ENCODE measurements around the gene LPIN1. TPM values are rescaled to one million over a fixed set of nuclear protein-coding genes. Genes with fewer than 3 reads are reported as not detected.
"Not testable (repeated sequence)": the region's sequence is repeated elsewhere in the genome, so short reads cannot be mapped to it uniquely, and the experiment has no call there.

LPIN1 gene
- total RNA-seq, 1 donor from 2014 or later, result 18.3 TPM

DNA sequence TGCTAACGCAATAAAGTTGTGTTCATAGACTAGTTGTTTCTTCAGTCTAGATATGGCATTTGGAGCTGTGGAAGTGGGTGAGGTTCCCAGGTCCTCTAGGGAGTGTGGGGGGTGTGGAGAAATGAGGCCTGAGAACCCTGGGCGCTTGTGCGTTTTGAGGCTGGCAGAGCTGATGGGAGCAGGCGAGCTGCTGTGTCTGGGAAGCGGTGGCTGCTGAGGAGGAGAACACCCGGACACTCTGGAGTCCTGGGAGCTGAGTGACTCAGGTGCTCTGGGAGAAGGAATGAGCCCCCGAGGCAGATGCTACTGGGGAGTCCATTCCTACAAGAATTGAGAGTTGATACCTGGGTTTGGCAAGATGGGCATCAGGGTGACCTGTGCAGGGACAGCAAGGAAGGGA, 67.5 kb downstream of the LPIN1 start:
- Mint-ChIP-seq H3K9me3 (ENCODE audit: low read depth) (no peaks in the 10 kb centered on the region), H3K27ac (no peak overlapping the region), H3K36me3 (ENCODE audit: insufficient read depth) (peaks cover 17% of the 10 kb centered on the region)

DNA sequence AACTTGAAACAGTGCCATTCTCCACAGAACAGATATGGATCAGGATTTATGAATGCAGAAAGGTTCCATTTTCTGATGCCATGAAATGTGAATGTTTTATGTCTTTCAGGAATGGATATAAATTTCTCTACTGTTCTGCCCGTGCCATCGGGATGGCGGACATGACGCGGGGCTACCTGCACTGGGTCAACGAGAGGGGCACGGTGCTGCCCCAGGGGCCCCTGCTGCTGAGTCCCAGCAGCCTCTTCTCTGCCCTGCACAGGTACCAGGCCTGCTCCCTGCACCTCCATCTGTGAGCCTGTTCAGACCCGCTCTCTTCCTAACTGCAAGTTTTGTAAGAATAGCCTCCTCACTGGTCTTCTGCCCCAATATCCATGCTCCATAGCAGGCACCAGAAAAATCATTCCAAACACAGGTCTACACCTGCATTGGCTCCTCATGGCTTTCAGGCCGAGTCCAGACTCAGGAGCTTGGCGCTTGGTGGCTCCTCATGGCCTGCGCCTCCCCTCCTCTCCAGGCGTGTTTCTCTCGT, 68.6 kb downstream of the LPIN1 start:
- TF ChIP-seq, protein P1, sequence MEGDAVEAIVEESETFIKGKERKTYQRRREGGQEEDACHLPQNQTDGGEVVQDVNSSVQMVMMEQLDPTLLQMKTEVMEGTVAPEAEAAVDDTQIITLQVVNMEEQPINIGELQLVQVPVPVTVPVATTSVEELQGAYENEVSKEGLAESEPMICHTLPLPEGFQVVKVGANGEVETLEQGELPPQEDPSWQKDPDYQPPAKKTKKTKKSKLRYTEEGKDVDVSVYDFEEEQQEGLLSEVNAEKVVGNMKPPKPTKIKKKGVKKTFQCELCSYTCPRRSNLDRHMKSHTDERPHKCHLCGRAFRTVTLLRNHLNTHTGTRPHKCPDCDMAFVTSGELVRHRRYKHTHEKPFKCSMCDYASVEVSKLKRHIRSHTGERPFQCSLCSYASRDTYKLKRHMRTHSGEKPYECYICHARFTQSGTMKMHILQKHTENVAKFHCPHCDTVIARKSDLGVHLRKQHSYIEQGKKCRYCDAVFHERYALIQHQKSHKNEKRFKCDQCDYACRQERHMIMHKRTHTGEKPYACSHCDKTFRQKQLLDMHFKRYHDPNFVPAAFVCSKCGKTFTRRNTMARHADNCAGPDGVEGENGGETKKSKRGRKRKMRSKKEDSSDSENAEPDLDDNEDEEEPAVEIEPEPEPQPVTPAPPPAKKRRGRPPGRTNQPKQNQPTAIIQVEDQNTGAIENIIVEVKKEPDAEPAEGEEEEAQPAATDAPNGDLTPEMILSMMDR (IDR thresholded peaks at IDR 0.05; ENCODE audit: unreplicated experiment), result no peak
- no peaks in the 10 kb centered on the region for H3K27me3 Mint-ChIP-seq
- no peak overlapping the region for H3K4me3 Mint-ChIP-seq (ENCODE audit: low read depth)
- no peak for DNase-seq (ENCODE audit: low spot score, unreplicated experiment)
- H3K27ac Mint-ChIP-seq, result no peak overlapping the region
- peaks cover 21% of the 10 kb centered on the region for H3K36me3 Mint-ChIP-seq (ENCODE audit: insufficient read depth)
- no peaks in the 10 kb centered on the region for H3K9me3 Mint-ChIP-seq (ENCODE audit: low read depth)
- peaks cover 3% of the 10 kb centered on the region for H3K4me1 Mint-ChIP-seq (ENCODE audit: low read depth)

More for the DNA sequence above, 67.5 kb downstream of the LPIN1 start:
- no peaks in the 10 kb centered on the region for H3K27me3 Mint-ChIP-seq
- H3K4me3 Mint-ChIP-seq (ENCODE audit: low read depth), result no peak overlapping the region
- no peak for DNase-seq (ENCODE audit: low spot score, unreplicated experiment)
- TF ChIP-seq, protein P1 (IDR thresholded peaks at IDR 0.05; ENCODE audit: unreplicated experiment), result no peak
- no peaks in the 10 kb centered on the region for H3K4me1 Mint-ChIP-seq (ENCODE audit: low read depth)

DNA sequence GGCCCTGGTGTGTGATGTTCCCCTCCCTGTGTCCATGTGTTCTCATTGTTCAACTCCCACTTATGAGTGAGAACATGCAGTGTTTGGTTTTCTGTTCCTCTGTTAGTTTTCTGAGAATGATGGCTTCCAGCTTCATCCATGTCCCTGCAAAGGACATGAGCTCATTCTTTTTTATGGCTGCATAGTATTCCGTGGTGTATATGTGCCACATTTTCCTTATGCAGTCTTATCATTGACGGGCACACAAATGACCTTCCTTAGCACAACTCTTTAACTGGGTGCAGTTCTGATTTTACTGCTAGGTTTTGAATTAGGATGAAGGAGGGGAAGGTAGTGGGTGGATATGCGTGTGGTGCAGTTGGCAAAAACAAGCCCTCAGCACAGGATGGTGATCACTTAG, 70.5 kb downstream of the LPIN1 start:
- not testable (repeated sequence) for H3K27ac Mint-ChIP-seq; H3K9me3 Mint-ChIP-seq (ENCODE audit: low read depth); H3K4me3 Mint-ChIP-seq (ENCODE audit: low read depth); H3K27me3 Mint-ChIP-seq; DNase-seq (ENCODE audit: low spot score, unreplicated experiment); H3K4me1 Mint-ChIP-seq (ENCODE audit: low read depth)
- peaks cover 22% of the 10 kb centered on the region for H3K36me3 Mint-ChIP-seq (ENCODE audit: insufficient read depth)

DNA sequence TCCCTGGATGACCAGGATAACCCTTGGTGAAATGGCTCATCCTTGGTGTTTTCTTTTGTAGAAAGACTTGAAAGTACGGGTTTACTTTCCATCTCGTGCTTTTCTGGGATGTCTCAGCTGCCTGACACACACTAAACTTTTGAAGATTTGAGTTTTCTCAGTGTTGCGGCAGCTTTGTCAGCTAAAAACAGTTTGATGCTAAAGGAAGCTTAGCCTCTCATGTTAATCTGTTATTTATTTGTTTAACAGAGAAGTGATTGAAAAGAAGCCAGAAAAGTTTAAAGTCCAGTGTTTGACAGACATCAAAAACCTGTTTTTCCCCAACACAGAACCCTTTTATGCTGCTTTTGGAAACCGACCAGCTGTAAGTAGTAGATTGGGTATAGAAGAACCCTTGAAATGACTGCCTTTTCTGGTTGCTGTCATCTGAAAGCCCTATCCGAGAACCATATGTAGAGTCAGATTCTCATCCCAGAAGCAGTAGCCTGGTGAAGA, 72.8 kb downstream of the LPIN1 start:
- Mint-ChIP-seq H3K9me3 (ENCODE audit: low read depth) (no peaks in the 10 kb centered on the region), H3K4me3 (ENCODE audit: low read depth) (no peak overlapping the region), H3K36me3 (ENCODE audit: insufficient read depth) (peaks cover 33% of the 10 kb centered on the region), H3K27ac (no peak overlapping the region), H3K4me1 (ENCODE audit: low read depth) (peaks cover 3% of the 10 kb centered on the region), H3K27me3 (no peaks in the 10 kb centered on the region)
- DNase-seq (ENCODE audit: low spot score, unreplicated experiment), result no peak
- TF ChIP-seq, protein P1 (IDR thresholded peaks at IDR 0.05; ENCODE audit: unreplicated experiment), result no peak

DNA sequence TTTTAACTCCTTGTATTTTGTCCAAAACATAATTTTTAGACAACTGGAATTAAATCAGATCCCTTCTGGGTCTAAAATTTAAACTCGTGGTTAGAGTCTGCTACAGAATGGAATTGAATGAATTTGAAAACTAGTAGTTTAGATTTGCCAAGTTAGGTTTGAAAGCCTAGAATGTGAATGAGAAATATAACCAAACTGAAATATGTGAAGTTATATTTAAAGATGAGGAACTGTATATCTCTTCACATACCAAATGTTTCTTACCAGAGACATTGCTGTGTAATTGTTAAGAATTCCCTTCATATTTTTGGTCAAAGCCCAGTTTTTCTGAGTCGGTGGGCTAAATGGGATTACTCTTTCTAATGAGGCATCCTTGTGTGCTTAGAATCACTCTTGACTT, 74.2 kb downstream of the LPIN1 start:
- Mint-ChIP-seq H3K27me3 (no peaks in the 10 kb centered on the region), H3K27ac (no peak overlapping the region), H3K36me3 (ENCODE audit: insufficient read depth) (peaks cover 34% of the 10 kb centered on the region), H3K4me1 (ENCODE audit: low read depth) (peaks cover 3% of the 10 kb centered on the region), H3K4me3 (ENCODE audit: low read depth) (no peak overlapping the region), H3K9me3 (ENCODE audit: low read depth) (no peaks in the 10 kb centered on the region)
- DNase-seq (ENCODE audit: low spot score, unreplicated experiment), result no peak
- TF ChIP-seq, protein P1 (IDR thresholded peaks at IDR 0.05; ENCODE audit: unreplicated experiment), result no peak

DNA sequence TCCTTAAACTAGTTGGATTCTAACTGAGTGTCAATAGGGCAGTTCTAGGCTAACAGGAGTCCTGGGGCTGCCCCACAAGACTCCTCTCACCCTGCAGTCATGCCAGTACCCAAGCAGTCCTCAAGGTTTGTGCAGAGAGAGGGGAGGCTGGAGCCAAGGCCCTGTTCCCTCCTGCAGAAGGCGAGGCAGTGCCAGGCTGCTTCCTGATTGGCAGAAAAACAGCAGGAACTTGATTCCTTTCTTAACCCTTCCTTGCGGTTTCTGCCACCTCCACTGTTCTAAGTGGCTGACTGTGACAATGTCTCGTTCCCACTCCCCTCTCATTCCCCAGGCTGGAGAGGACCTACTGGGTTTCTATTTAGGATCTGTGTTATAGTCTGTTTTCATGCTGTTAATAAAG, 75.3 kb downstream of the LPIN1 start:
- Mint-ChIP-seq H3K4me1 (ENCODE audit: low read depth) (peaks cover 3% of the 10 kb centered on the region), H3K27me3 (no peaks in the 10 kb centered on the region), H3K9me3 (ENCODE audit: low read depth) (no peaks in the 10 kb centered on the region), H3K4me3 (ENCODE audit: low read depth) (no peak overlapping the region), H3K36me3 (ENCODE audit: insufficient read depth) (peaks cover 31% of the 10 kb centered on the region), H3K27ac (no peak overlapping the region)
- DNase-seq (ENCODE audit: low spot score, unreplicated experiment), result no peak
- TF ChIP-seq, protein P1 (IDR thresholded peaks at IDR 0.05; ENCODE audit: unreplicated experiment), result no peak

DNA sequence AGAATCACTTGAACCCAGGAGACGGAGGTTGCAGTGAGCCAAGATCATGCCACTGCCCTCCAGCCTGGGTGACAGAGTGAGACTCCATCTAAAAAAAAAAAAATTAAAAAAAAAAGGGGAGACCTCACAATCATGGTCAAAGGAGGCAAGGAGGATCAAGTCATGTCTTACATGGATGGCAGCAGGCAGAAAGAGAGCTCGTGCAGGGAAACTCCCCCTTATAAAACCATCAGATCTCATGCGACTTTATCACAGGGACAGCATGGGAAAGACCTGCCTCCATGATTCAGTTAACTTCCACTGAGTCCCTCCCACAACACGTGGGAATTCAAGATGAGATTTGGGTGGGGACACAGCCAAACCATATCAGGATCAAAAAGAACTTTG, 75.9 kb downstream of the LPIN1 start:
- not testable (repeated sequence) for H3K9me3 Mint-ChIP-seq (ENCODE audit: low read depth); H3K27me3 Mint-ChIP-seq; H3K27ac Mint-ChIP-seq; DNase-seq (ENCODE audit: low spot score, unreplicated experiment); H3K4me1 Mint-ChIP-seq (ENCODE audit: low read depth); H3K4me3 Mint-ChIP-seq (ENCODE audit: low read depth)
- H3K36me3 Mint-ChIP-seq (ENCODE audit: insufficient read depth), result peaks cover 25% of the 10 kb centered on the region

Data from progenitor cell of endocrine pancreas (in vitro differentiated cells).